ENCODE measurements around the gene RASSF5. TPM values are rescaled to one million over a fixed set of nuclear protein-coding genes. Genes with fewer than 3 reads are reported as not detected.

The RASSF5 gene
- total and polyA plus RNA-seq, 2 donors (not counting 1 experiment from before 2014, with no cell fraction given): 69.7 to 146 TPM

GRCh38 chr1:206556750-206557635, 49.7 kb downstream of the RASSF5 start:
- TF ChIP-seq CTCF (IDR thresholded peaks at IDR 0.05): no peak
- no peak for TF ChIP-seq EZH2 (IDR thresholded peaks at IDR 0.05; ENCODE audit: borderline replicate concordance, insufficient read depth, low read depth, low read length, poor library complexity, severe bottlenecking)
- H3K27ac Mint-ChIP-seq: peak overlapping the region; percentile 99
- H3K9me3 Mint-ChIP-seq (ENCODE audit: insufficient read depth): no peaks in the 10 kb centered on the region
- POLR2A ChIA-PET: interaction anchor here (0.7 to 3.3 kb wide), 7 partner anchors 11 to 1272 kb away, joined by 3 to 27 read pairs (median 4); partner anchors contain the start of gene EIF2D
- Histone ChIP-seq H4K20me1 (ENCODE audit: control insufficient read depth, insufficient read depth, low read length, poor library complexity, severe bottlenecking) (peaks cover 5% of the 10 kb centered on the region), H3K27me3 (replicated peaks in 1 of 4; ENCODE audit: control extremely low read depth in 1 of 4, control insufficient read depth in 3 of 4, insufficient read depth in 4 of 4, low read length in 3 of 4) (no peaks in the 10 kb centered on the region), H3K27ac (ENCODE audit: low read length in 2 of 2) (peak overlapping the region; percentile 86 to 95), H3K4me2 (replicated peaks; ENCODE audit: low read depth, low read length, poor library complexity, severe bottlenecking) (peak overlapping the region; percentile 86), H3K9me3 (ENCODE audit: control extremely low read depth in 1 of 3, control insufficient read depth in 2 of 3, insufficient read depth in 1 of 3, low read length in 2 of 3) (no peaks in the 10 kb centered on the region), H3K4me1 (ENCODE audit: control insufficient read depth in 2 of 2, insufficient read depth in 2 of 2, low read length in 2 of 2) (peaks cover 46 to 69% of the 10 kb centered on the region in 2 donors), H3K9ac (ENCODE audit: low read length) (peak overlapping the region; percentile 99), H3K36me3 (replicated peaks in 1 of 2; ENCODE audit: control extremely low read depth in 1 of 2, control insufficient read depth in 1 of 2, extremely low read depth in 1 of 2, insufficient read depth in 2 of 2, low read length in 1 of 2) (peaks cover 0 to 27% of the 10 kb centered on the region in 2 experiments), H2AFZ (ENCODE audit: insufficient read depth, low read depth, low read length, poor library complexity, severe bottlenecking) (peak overlapping the region; percentile 55), H3K4me3 (ENCODE audit: control extremely low read depth in 1 of 5, extremely low read depth in 1 of 5, insufficient read depth in 1 of 5, low read depth in 2 of 5, low read length in 4 of 5) (peak overlapping the region; percentile 85 to 100 (median 97)), H3K79me2 (ENCODE audit: control insufficient read depth, insufficient read depth, low read length) (peaks cover 51% of the 10 kb centered on the region)
- peaks cover 67% of the 10 kb centered on the region for H3K4me1 Mint-ChIP-seq
- intact Hi-C loops (cut with micrococcal nuclease): loop anchor here (1.0 to 10.0 kb wide), 7 partner anchors 13 to 768 kb away; partner anchors contain the start of genes CD55, EIF2D, PFKFB2 and RASSF5
- CTCF ChIA-PET: interaction anchor here (0.8 to 29.7 kb wide), 5 partner anchors 13 to 78 kb away, joined by 3 to 1018 read pairs (median 8); partner anchors contain the start of gene EIF2D
- under 1% methylated on average over 63 of the region's 67 CpGs for WGBS (ENCODE audit: insufficient coverage)
- no peaks in the 10 kb centered on the region for H3K27me3 Mint-ChIP-seq
- H3K4me3 Mint-ChIP-seq: peak overlapping the region; percentile 99
- DNase-seq (peak; percentile 89), ATAC-seq (ENCODE audit: low read depth) (peak; percentile 79)

All from B cell (primary cell).